MM.1S (cell line): Measurements from ENCODE around the gene RIPOR2.

Experiments used
- DNase-seq: peaks from one replicate; pipeline ENCODE4 v3.0.0-alpha.2; 2015
- H2AFZ ChIP-seq: fragments of 300-600 bp; sonication (generic); 2 replicates; pipeline ENCODE4 v1.6.0; 2016; ENCODE audit warnings: antibody characterized with exemption, low read length
- H3F3A ChIP-seq: fragments of 300-600 bp; sonication (generic); 2 replicates; pipeline ENCODE4 v1.6.1; 2016; ENCODE audit warnings: mild to moderate bottlenecking, antibody characterized with exemption, low read length, moderate library complexity, mixed read lengths; ENCODE audit not compliant: insufficient read depth
- H3K27ac ChIP-seq: fragments of 300-600 bp; sonication (generic); 2 replicates; pipeline ENCODE4 v1.5.1; 2016; ENCODE audit warnings: mild to moderate bottlenecking, low read length
- H3K27me3 ChIP-seq: fragments of 300-600 bp; sonication (generic); replicated peaks from 2 replicates; pipeline ENCODE4 v1.6.0; 2016; ENCODE audit warnings: low read length; ENCODE audit not compliant: insufficient read depth
- H3K36me3 ChIP-seq: fragments of 300-600 bp; sonication (generic); replicated peaks from 2 replicates; pipeline ENCODE4 v1.6.1; 2016; ENCODE audit warnings: mild to moderate bottlenecking, low read length, mixed read lengths; ENCODE audit not compliant: insufficient read depth
- H3K4me1 ChIP-seq: fragments of 300-600 bp; sonication (generic); 2 replicates; pipeline ENCODE4 v1.6.1; 2016; ENCODE audit warnings: low read length, mixed read lengths
- H3K4me2 ChIP-seq: fragments of 300-600 bp; sonication (generic); 2 replicates; pipeline ENCODE4 v1.6.0; 2016; ENCODE audit warnings: low read depth, low read length
- H3K4me3 ChIP-seq: fragments of 300-600 bp; sonication (generic); 2 replicates; pipeline ENCODE4 v1.5.1; 2016; ENCODE audit warnings: low read length, mixed read lengths
- H3K79me2 ChIP-seq: fragments of 300-600 bp; sonication (generic); 2 replicates; pipeline ENCODE4 v1.6.1; 2016; ENCODE audit warnings: mixed run types, low read length, mixed read lengths
- H3K9ac ChIP-seq: fragments of 300-600 bp; sonication (generic); 2 replicates; pipeline ENCODE4 v1.6.1; 2016; ENCODE audit warnings: low read length, mixed read lengths
- H3K9me2 ChIP-seq: fragments of 300-600 bp; sonication (generic); replicated peaks from 2 replicates; pipeline ENCODE4 v1.6.1; 2016; ENCODE audit warnings: mild to moderate bottlenecking, low read length, mixed read lengths; ENCODE audit not compliant: insufficient read depth
- H3K9me3 ChIP-seq: fragments of 300-600 bp; sonication (generic); replicated peaks from 2 replicates; pipeline ENCODE4 v1.6.1; 2016; ENCODE audit warnings: mild to moderate bottlenecking, low read length, mixed read lengths; ENCODE audit not compliant: insufficient read depth
- H4K20me1 ChIP-seq: fragments of 300-600 bp; sonication (generic); 2 replicates; pipeline ENCODE4 v1.6.1; 2016; ENCODE audit warnings: mild to moderate bottlenecking, low read length, moderate library complexity, mixed read lengths; ENCODE audit not compliant: insufficient read depth
- EZH2 ChIP-seq: fragments of 300-600 bp; sonication (generic); optimal IDR thresholded peaks from 2 replicates; pipeline ENCODE3; 2017; ENCODE audit warnings: low read depth, mild to moderate bottlenecking, antibody characterized with exemption, low read length, mixed read lengths
- EZH2phosphoT487 ChIP-seq: fragments of 300-600 bp; sonication (generic); IDR thresholded peaks from 2 replicates; pipeline ENCODE4 v1.6.1; 2018; ENCODE audit warnings: antibody characterized with exemption, low read length
- TF ChIP-seq, protein P1 (sequence below): fragments of 300-600 bp; sonication (generic); IDR thresholded peaks from 2 replicates; pipeline ENCODE4 v1.5.1; 2016; ENCODE audit warnings: antibody characterized with exemption, low read length, mixed read lengths

Gene RIPOR2

DNA sequence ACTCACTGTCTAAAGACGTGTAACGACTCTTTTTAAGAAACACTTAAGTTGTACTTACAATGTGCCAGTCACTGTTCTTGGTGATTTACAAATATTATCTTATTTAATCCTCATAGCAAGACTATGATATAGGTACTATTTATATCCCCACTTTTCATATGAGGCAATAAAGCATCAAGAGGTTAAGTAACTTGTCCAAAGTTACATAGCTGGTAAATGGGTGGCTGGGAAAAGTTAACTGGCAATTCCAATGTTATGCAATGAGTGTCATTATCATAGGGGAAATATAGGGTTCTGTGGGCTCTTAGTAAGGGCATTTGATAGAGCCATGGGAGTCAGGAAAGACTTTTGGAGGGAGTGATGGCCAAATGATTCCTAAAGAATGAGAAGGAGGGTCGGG is 21.4 kb upstream of the RIPOR2 start:
- peaks cover 6% of the 10 kb centered on the region for H3K4me1 ChIP-seq
- no peaks in the 10 kb centered on the region for H3K9me3 ChIP-seq
- no peak overlapping the region for H3K9ac ChIP-seq
- TF ChIP-seq EZH2 (no peak), EZH2phosphoT487 (no peak)
- TF ChIP-seq, protein P1, sequence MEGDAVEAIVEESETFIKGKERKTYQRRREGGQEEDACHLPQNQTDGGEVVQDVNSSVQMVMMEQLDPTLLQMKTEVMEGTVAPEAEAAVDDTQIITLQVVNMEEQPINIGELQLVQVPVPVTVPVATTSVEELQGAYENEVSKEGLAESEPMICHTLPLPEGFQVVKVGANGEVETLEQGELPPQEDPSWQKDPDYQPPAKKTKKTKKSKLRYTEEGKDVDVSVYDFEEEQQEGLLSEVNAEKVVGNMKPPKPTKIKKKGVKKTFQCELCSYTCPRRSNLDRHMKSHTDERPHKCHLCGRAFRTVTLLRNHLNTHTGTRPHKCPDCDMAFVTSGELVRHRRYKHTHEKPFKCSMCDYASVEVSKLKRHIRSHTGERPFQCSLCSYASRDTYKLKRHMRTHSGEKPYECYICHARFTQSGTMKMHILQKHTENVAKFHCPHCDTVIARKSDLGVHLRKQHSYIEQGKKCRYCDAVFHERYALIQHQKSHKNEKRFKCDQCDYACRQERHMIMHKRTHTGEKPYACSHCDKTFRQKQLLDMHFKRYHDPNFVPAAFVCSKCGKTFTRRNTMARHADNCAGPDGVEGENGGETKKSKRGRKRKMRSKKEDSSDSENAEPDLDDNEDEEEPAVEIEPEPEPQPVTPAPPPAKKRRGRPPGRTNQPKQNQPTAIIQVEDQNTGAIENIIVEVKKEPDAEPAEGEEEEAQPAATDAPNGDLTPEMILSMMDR: no peak
- H2AFZ ChIP-seq: no peak overlapping the region
- no peaks in the 10 kb centered on the region for H3F3A ChIP-seq
- H3K27ac ChIP-seq: no peak overlapping the region
- no peak overlapping the region for H3K4me2 ChIP-seq
- H3K36me3 ChIP-seq: no peaks in the 10 kb centered on the region
- no peaks in the 10 kb centered on the region for H3K9me2 ChIP-seq
- H4K20me1 ChIP-seq: no peaks in the 10 kb centered on the region
- no peaks in the 10 kb centered on the region for H3K79me2 ChIP-seq
- no peak for DNase-seq
- no peaks in the 10 kb centered on the region for H3K27me3 ChIP-seq
- H3K4me3 ChIP-seq: no peak overlapping the region

DNA sequence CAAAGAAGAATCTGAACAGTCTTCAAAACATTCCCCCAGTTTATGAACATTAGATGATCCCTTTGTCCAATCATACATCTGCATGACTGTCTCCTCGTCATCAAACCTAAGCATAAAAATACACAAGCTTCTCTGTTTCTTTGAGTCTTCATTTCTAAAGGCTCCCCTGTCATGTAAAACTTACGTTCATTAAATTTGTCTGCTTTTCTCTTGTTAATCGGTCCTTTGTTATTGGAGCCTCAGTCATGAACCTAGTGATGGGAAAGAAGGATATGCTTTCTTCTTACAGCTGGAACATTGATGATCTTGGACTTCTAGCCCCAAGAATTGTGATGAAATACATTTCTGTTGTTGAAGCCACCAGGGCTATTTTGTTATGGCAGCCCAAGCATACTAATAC is 18.0 kb upstream of the RIPOR2 start:
- Histone ChIP-seq H3K27ac (no peak overlapping the region), H3K4me1 (peaks cover 17% of the 10 kb centered on the region), H3K9me2 (no peaks in the 10 kb centered on the region), H3K36me3 (no peaks in the 10 kb centered on the region), H3K4me2 (no peak overlapping the region), H3F3A (no peaks in the 10 kb centered on the region), H3K27me3 (no peaks in the 10 kb centered on the region), H3K79me2 (no peaks in the 10 kb centered on the region), H3K9ac (no peak overlapping the region), H4K20me1 (no peaks in the 10 kb centered on the region), H3K9me3 (no peaks in the 10 kb centered on the region), H2AFZ (no peak overlapping the region), H3K4me3 (no peak overlapping the region)
- DNase-seq: no peak
- TF ChIP-seq, protein P1: no peak

DNA sequence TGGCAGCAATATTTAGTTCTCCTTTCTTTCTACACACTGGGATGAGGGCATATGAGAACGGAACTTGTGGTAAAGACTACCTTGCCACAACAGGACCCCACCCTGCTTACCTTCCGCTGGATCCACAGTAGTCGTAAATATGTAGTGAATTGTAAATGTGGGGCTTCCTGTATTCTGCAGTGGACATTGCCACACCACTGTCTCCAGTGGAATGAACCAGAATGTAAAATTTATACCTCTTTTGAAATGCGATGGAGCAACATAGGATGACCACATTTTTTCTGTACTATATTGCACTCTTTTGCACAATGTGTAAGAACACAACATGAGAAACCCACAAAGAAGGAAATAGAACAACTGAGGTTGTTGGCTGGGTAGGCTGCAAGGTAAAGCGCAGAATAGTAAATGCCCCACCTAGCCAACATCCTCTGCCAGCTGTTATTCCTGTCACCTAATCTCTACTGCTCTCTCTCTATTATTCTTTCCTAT is 16.1 kb upstream of the RIPOR2 start:
- no peaks in the 10 kb centered on the region for H3F3A ChIP-seq
- H3K4me1 ChIP-seq: peaks cover 18% of the 10 kb centered on the region
- H3K36me3 ChIP-seq: no peaks in the 10 kb centered on the region
- no peak overlapping the region for H3K27ac ChIP-seq
- no peak overlapping the region for H3K4me2 ChIP-seq
- H3K79me2 ChIP-seq: no peaks in the 10 kb centered on the region
- no peak overlapping the region for H3K4me3 ChIP-seq
- no peak for DNase-seq
- H3K9me3 ChIP-seq: no peaks in the 10 kb centered on the region
- TF ChIP-seq, protein P1: no peak
- TF ChIP-seq EZH2 (no peak), EZH2phosphoT487 (no peak)
- H2AFZ ChIP-seq: no peak overlapping the region
- no peaks in the 10 kb centered on the region for H3K9me2 ChIP-seq
- H4K20me1 ChIP-seq: no peaks in the 10 kb centered on the region
- H3K27me3 ChIP-seq: no peaks in the 10 kb centered on the region
- H3K9ac ChIP-seq: no peak overlapping the region
